Islet precursor cell (in vitro differentiated cells): Measurements from ENCODE around the gene SYNGAP1.
A peak's percentile ranks its signal among the peaks of the same experiment; 100 is the strongest.
"Not testable (repeated sequence)": the region's sequence is repeated elsewhere in the genome, so short reads cannot be mapped to it uniquely, and the experiment has no call there.

Source experiments
- DNase-seq: peaks from one replicate; pipeline ENCODE4 v3.0.0-alpha.2; 2018

SYNGAP1 gene

GRCh38 chr6:33440649-33441309 lies 20.9 kb downstream of the SYNGAP1 start:
- DNase-seq: no peak

GRCh38 chr6:33441457-33441856 lies 21.6 kb downstream of the SYNGAP1 start:
- DNase-seq: no peak

GRCh38 chr6:33442283-33442682 lies 22.4 kb downstream of the SYNGAP1 start:
- DNase-seq: no peak

GRCh38 chr6:33443025-33443424 lies 23.2 kb downstream of the SYNGAP1 start:
- no peak for DNase-seq

- DNase-seq: no peak
These were observed 24.0 kb downstream of the SYNGAP1 start for GRCh38 chr6:33443619-33444504.

- DNase-seq: no peak
These were observed 25.3 kb downstream of the SYNGAP1 start for GRCh38 chr6:33445119-33445603.

- no peak for DNase-seq
These were observed 26.5 kb downstream of the SYNGAP1 start for GRCh38 chr6:33446356-33446755.

- DNase-seq: no peak
These were observed 30.6 kb downstream of the SYNGAP1 start for GRCh38 chr6:33450434-33450833.

- no peak for DNase-seq
These were observed 31.7 kb downstream of the SYNGAP1 start for GRCh38 chr6:33451606-33452005.

GRCh38 chr6:33452496-33452895 lies 32.6 kb downstream of the SYNGAP1 start:
- DNase-seq: no peak

- no peak for DNase-seq
These were observed 33.6 kb downstream of the SYNGAP1 start for GRCh38 chr6:33453393-33454008.

- peak; percentile 98 for DNase-seq
These were observed 34.4 kb downstream of the SYNGAP1 start, which contains the start of gene ZBTB9 for GRCh38 chr6:33454009-33454946. Gene ZBTB9 (plus strand): TSS chr6:33454576. CDS start chr6:33455101, 525 bp downstream.

- DNase-seq: no peak
These were observed 35.2 kb downstream of the SYNGAP1 start for GRCh38 chr6:33455051-33455450.

- no peak for DNase-seq
These were observed 36.3 kb downstream of the SYNGAP1 start for GRCh38 chr6:33456156-33456555.

- DNase-seq: no peak
These were observed 38.8 kb downstream of the SYNGAP1 start for GRCh38 chr6:33458676-33459075.

GRCh38 chr6:33459226-33459625 lies 39.4 kb downstream of the SYNGAP1 start:
- no peak for DNase-seq

- DNase-seq: no peak
These were observed 46.3 kb downstream of the SYNGAP1 start for GRCh38 chr6:33466075-33466735.

- no peak for DNase-seq
These were observed 47.2 kb downstream of the SYNGAP1 start for GRCh38 chr6:33467091-33467490.

- no peak for DNase-seq
These were observed 49.8 kb downstream of the SYNGAP1 start for GRCh38 chr6:33469661-33470060.

GRCh38 chr6:33477864-33478263 lies 58.0 kb downstream of the SYNGAP1 start:
- DNase-seq: no peak

- no peak for DNase-seq
These were observed 61.3 kb downstream of the SYNGAP1 start for GRCh38 chr6:33481192-33481591.

GRCh38 chr6:33482620-33483019 lies 62.8 kb downstream of the SYNGAP1 start:
- not testable (repeated sequence) for DNase-seq
